Caco-2 (cell line): ENCODE results near the gene ZCCHC12. TPM values are rescaled to one million over a fixed set of nuclear protein-coding genes. Genes with fewer than 3 reads are reported as not detected.

Experiments used
- BruUV-seq: library from RNA; stranded (reverse); fragments of 400-500 nt; replicated peaks from 2 replicates; lab custom pipeline; 2021; lab: Mats Ljungman, UMichigan
- CTCF ChIA-PET: fragments of 300-600 bp; sonication (Branson Sonifier 250); formaldehyde crosslinking; loops from one replicate; lab custom pipeline; 2022; ENCODE audit warnings: antibody characterized with exemption; lab: Charles Lee
- POLR2A ChIA-PET: fragments of 300-600 bp; sonication (Branson Sonifier 250); formaldehyde crosslinking; loops from one replicate; lab custom pipeline; 2022; ENCODE audit warnings: antibody characterized with exemption; lab: Charles Lee
- DNase-seq, 2 experiments: peaks; one replicate each; pipeline versions ENCODE4 v3.0.0 to v3.0.0-alpha.2; 2020 to 2022
- H3K27me3 ChIP-seq: replicated peaks from 2 replicates; pipeline ENCODE4 v1.6.0; 2011; ENCODE audit warnings: low read length; ENCODE audit not compliant: control insufficient read depth, insufficient read depth
- H3K36me3 ChIP-seq: 2 replicates; pipeline ENCODE4 v1.5.1; 2011; ENCODE audit warnings: low read length; ENCODE audit not compliant: control insufficient read depth, insufficient read depth
- H3K4me1 ChIP-seq: fragments of 250-450 bp; sonication (Bioruptor Pico); 2 replicates; pipeline ENCODE4 v1.5.1; 2020; ENCODE audit warnings: mild to moderate bottlenecking
- H3K4me3 ChIP-seq: 2 replicates; pipeline ENCODE4 v1.5.1; 2011; ENCODE audit warnings: low read depth, mild to moderate bottlenecking, control low read depth, low read length
- H3K9me3 ChIP-seq: fragments of 250-450 bp; sonication (Bioruptor Pico); 2 replicates; pipeline ENCODE4 v1.5.1; 2020; ENCODE audit warnings: mild to moderate bottlenecking, moderate library complexity
- H3K27ac Mint-ChIP-seq: one replicate; pipeline ENCODE4 v1.8.0; 2022; ENCODE audit warnings: mixed read lengths; ENCODE audit not compliant: unreplicated experiment
- H3K27me3 Mint-ChIP-seq: one replicate; pipeline ENCODE4 v1.8.0; 2022; ENCODE audit warnings: mixed read lengths; ENCODE audit not compliant: insufficient read depth, unreplicated experiment
- H3K36me3 Mint-ChIP-seq: one replicate; pipeline ENCODE4 v1.8.0; 2022; ENCODE audit warnings: mild to moderate bottlenecking, mixed read lengths; ENCODE audit not compliant: insufficient read depth, unreplicated experiment
- H3K4me1 Mint-ChIP-seq: one replicate; pipeline ENCODE4 v1.8.0; 2022; ENCODE audit warnings: low read depth, mixed read lengths; ENCODE audit not compliant: unreplicated experiment
- H3K4me3 Mint-ChIP-seq: one replicate; pipeline ENCODE4 v1.8.0; 2022; ENCODE audit warnings: mild to moderate bottlenecking, moderate library complexity, mixed read lengths; ENCODE audit not compliant: unreplicated experiment
- H3K9me3 Mint-ChIP-seq: one replicate; pipeline ENCODE4 v1.8.0; 2022; ENCODE audit warnings: mixed read lengths; ENCODE audit not compliant: unreplicated experiment
- CTCF ChIP-seq, 2 experiments: fragments of 200-600 bp in 1 of 2; IDR thresholded peaks; 1 replicate in 1 of 2; 2 replicates in 1 of 2; pipeline versions ENCODE4 v1.5.1 to v1.8.0; 2011 to 2022; ENCODE audit warnings: antibody characterized with exemption in 1 of 2, control low read depth in 1 of 2, inconsistent platforms in 1 of 2, low read depth in 1 of 2, low read length in 1 of 2, mild to moderate bottlenecking in 1 of 2, moderate library complexity in 1 of 2; ENCODE audit not compliant: insufficient read depth in 1 of 2, severe bottlenecking in 1 of 2, unreplicated experiment in 1 of 2
- intact Hi-C: fragments of 100-400 bp; cut with micrococcal nuclease; formaldehyde crosslinking; loops from one replicate; pipeline ENCODE4 v1.10.0; 2022; ENCODE audit not compliant: unreplicated experiment
- total RNA-seq: library from RNA; stranded (reverse); gene quantifications from 2 replicates; pipeline ENCODE4 v1.2.3, GENCODE V29; 2022

The ZCCHC12 gene
- total RNA-seq, 1 experiment from 2014 or later, result 0.39 TPM

GRCh38 chrX:118864063-118864635 is 40.5 kb downstream of the ZCCHC12 start:
- no peaks in the 10 kb centered on the region for H3K27me3 ChIP-seq
- no peaks in the 10 kb centered on the region for H3K36me3 Mint-ChIP-seq
- no TSS peak for BruUV-seq
- intact Hi-C loops, result no loop called here
- ChIA-PET POLR2A (no interaction called here), CTCF (no interaction called here)
- no peaks in the 10 kb centered on the region for H3K4me1 Mint-ChIP-seq
- peaks cover 4% of the 10 kb centered on the region for H3K27me3 Mint-ChIP-seq
- TF ChIP-seq CTCF (IDR thresholded peaks at IDR 0.05; ENCODE audit: insufficient read depth in 1 of 2, low read depth in 1 of 2, low read length in 1 of 2, severe bottlenecking in 1 of 2, unreplicated experiment in 1 of 2), result no peak
- no peak overlapping the region for H3K27ac Mint-ChIP-seq
- H3K36me3 ChIP-seq, result no peaks in the 10 kb centered on the region
- no peaks in the 10 kb centered on the region for H3K9me3 ChIP-seq
- H3K4me3 ChIP-seq, result no peak overlapping the region
- no peaks in the 10 kb centered on the region for H3K9me3 Mint-ChIP-seq
- no peaks in the 10 kb centered on the region for H3K4me1 ChIP-seq
- H3K4me3 Mint-ChIP-seq, result no peak overlapping the region
- no peak for DNase-seq

GRCh38 chrX:118865231-118865630 is 41.6 kb downstream of the ZCCHC12 start:
- ChIA-PET POLR2A (no interaction called here), CTCF (no interaction called here)
- Mint-ChIP-seq H3K4me1 (no peaks in the 10 kb centered on the region), H3K9me3 (no peaks in the 10 kb centered on the region), H3K4me3 (no peak overlapping the region), H3K27me3 (peaks cover 4% of the 10 kb centered on the region), H3K36me3 (no peaks in the 10 kb centered on the region), H3K27ac (no peak overlapping the region)
- Histone ChIP-seq H3K9me3 (no peaks in the 10 kb centered on the region), H3K27me3 (no peaks in the 10 kb centered on the region), H3K4me3 (no peak overlapping the region), H3K4me1 (no peaks in the 10 kb centered on the region), H3K36me3 (no peaks in the 10 kb centered on the region)
- no TSS peak for BruUV-seq
- intact Hi-C loops, result no loop called here
- TF ChIP-seq CTCF (IDR thresholded peaks at IDR 0.05; ENCODE audit: insufficient read depth in 1 of 2, low read depth in 1 of 2, low read length in 1 of 2, severe bottlenecking in 1 of 2, unreplicated experiment in 1 of 2), result no peak
- DNase-seq, result no peak

- no peaks in the 10 kb centered on the region for H3K4me1 Mint-ChIP-seq
- Histone ChIP-seq H3K36me3 (no peaks in the 10 kb centered on the region), H3K4me3 (no peak overlapping the region), H3K27me3 (no peaks in the 10 kb centered on the region), H3K4me1 (no peaks in the 10 kb centered on the region), H3K9me3 (no peaks in the 10 kb centered on the region)
- no peak for TF ChIP-seq CTCF (IDR thresholded peaks at IDR 0.05; ENCODE audit: insufficient read depth in 1 of 2, low read depth in 1 of 2, low read length in 1 of 2, severe bottlenecking in 1 of 2, unreplicated experiment in 1 of 2)
- ChIA-PET CTCF (no interaction called here), POLR2A (no interaction called here)
- no peaks in the 10 kb centered on the region for H3K9me3 Mint-ChIP-seq
- no peak for DNase-seq
- peaks cover 4% of the 10 kb centered on the region for H3K27me3 Mint-ChIP-seq
- no TSS peak for BruUV-seq
- intact Hi-C loops, result no loop called here
- no peak overlapping the region for H3K27ac Mint-ChIP-seq
- no peak overlapping the region for H3K4me3 Mint-ChIP-seq
- H3K36me3 Mint-ChIP-seq, result no peaks in the 10 kb centered on the region
Observed at GRCh38 chrX:118867251-118867650, 43.6 kb downstream of the ZCCHC12 start.
